DND-41 (cell line): Measurements from ENCODE around the gene GAL.

ENCODE experiments used
- EZH2 ChIP-seq: IDR thresholded peaks from 3 replicates; pipeline ENCODE4 v1.6.1; 2012; ENCODE audit warnings: borderline replicate concordance, low read depth, mild to moderate bottlenecking, moderate library complexity, low read length, inconsistent platforms; ENCODE audit not compliant: severe bottlenecking
- TF ChIP-seq, protein P1 (sequence below): IDR thresholded peaks from 2 replicates; pipeline ENCODE4 v1.5.1; 2012; ENCODE audit warnings: borderline replicate concordance, low read length, moderate library complexity, mild to moderate bottlenecking; ENCODE audit not compliant: poor library complexity, severe bottlenecking; ENCODE audit errors: extremely low read depth

DNA sequence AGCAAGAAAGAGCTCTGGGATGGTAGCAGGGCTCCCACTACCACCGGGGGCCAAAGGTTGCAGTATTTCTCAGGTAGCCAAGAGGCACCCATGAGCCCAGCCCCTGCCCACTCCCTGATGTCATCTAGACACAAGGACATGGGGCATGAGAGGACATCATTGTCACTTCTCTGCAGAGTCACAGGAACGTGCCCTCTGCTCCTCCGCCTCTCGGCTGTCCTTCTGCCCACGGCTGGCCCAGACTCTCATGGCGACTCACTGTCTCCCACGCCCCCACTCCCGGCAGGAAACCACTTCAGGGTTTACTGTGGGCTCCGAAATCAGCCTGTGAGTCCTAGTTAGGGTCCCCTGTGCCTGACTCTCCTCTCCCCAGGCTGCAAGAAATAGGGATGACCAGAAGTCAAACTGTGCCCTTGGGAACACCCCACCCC, 1.8 kb upstream of the GAL start:
- TF ChIP-seq, protein P1, sequence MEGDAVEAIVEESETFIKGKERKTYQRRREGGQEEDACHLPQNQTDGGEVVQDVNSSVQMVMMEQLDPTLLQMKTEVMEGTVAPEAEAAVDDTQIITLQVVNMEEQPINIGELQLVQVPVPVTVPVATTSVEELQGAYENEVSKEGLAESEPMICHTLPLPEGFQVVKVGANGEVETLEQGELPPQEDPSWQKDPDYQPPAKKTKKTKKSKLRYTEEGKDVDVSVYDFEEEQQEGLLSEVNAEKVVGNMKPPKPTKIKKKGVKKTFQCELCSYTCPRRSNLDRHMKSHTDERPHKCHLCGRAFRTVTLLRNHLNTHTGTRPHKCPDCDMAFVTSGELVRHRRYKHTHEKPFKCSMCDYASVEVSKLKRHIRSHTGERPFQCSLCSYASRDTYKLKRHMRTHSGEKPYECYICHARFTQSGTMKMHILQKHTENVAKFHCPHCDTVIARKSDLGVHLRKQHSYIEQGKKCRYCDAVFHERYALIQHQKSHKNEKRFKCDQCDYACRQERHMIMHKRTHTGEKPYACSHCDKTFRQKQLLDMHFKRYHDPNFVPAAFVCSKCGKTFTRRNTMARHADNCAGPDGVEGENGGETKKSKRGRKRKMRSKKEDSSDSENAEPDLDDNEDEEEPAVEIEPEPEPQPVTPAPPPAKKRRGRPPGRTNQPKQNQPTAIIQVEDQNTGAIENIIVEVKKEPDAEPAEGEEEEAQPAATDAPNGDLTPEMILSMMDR = no peak
- no peak for TF ChIP-seq EZH2
